ENCODE data around the gene DCAKD.

DCAKD gene

GRCh38 chr17:45001310-45001709, 50.1 kb downstream of the DCAKD start:
- DNase-seq (ENCODE audit: low read depth, low spot score) = no peak

GRCh38 chr17:44999433-44999832, 52.0 kb downstream of the DCAKD start:
- DNase-seq (ENCODE audit: low read depth, low spot score) = no peak

- DNase-seq (ENCODE audit: low read depth, low spot score) = no peak
Measured at GRCh38 chr17:44998646-44999045, 52.8 kb downstream of the DCAKD start.

GRCh38 chr17:44997733-44998520, 53.5 kb downstream of the DCAKD start:
- DNase-seq (ENCODE audit: low read depth, low spot score) = no peak

- no peak for DNase-seq (ENCODE audit: low read depth, low spot score)
Measured at GRCh38 chr17:44996304-44996703, 55.1 kb downstream of the DCAKD start.

- DNase-seq (ENCODE audit: low read depth, low spot score) = no peak
Measured at GRCh38 chr17:44995436-44996001, 55.9 kb downstream of the DCAKD start.

- DNase-seq (ENCODE audit: low read depth, low spot score) = no peak
Measured at GRCh38 chr17:44992242-44992939, 59.0 kb downstream of the DCAKD start.

GRCh38 chr17:44990994-44991393, 60.4 kb downstream of the DCAKD start:
- DNase-seq (ENCODE audit: low read depth, low spot score) = no peak

- DNase-seq (ENCODE audit: low read depth, low spot score) = no peak
Measured at GRCh38 chr17:44989552-44990138, 61.8 kb downstream of the DCAKD start.

- no peak for DNase-seq (ENCODE audit: low read depth, low spot score)
Measured at GRCh38 chr17:44988044-44988942, 63.1 kb downstream of the DCAKD start.

GRCh38 chr17:44983563-44983962, 67.9 kb downstream of the DCAKD start:
- no peak for DNase-seq (ENCODE audit: low read depth, low spot score)

- no peak for DNase-seq (ENCODE audit: low read depth, low spot score)
Measured at GRCh38 chr17:44982113-44982702, 69.2 kb downstream of the DCAKD start.

GRCh38 chr17:44981221-44981968, 70.0 kb downstream of the DCAKD start:
- DNase-seq (ENCODE audit: low read depth, low spot score) = no peak

- no peak for DNase-seq (ENCODE audit: low read depth, low spot score)
Measured at GRCh38 chr17:44979426-44979995, 71.9 kb downstream of the DCAKD start.

- DNase-seq (ENCODE audit: low read depth, low spot score) = no peak
Measured at GRCh38 chr17:44978807-44979206, 72.6 kb downstream of the DCAKD start.

- DNase-seq (ENCODE audit: low read depth, low spot score) = no peak
Measured at GRCh38 chr17:44977814-44978550, 73.5 kb downstream of the DCAKD start.

GRCh38 chr17:44977065-44977464, 74.4 kb downstream of the DCAKD start:
- no peak for DNase-seq (ENCODE audit: low read depth, low spot score)

GRCh38 chr17:44976206-44976605, 75.2 kb downstream of the DCAKD start:
- no peak for DNase-seq (ENCODE audit: low read depth, low spot score)
